ENCODE measurements around the gene RARRES1. TPM values are rescaled to one million over a fixed set of nuclear protein-coding genes. Genes with fewer than 3 reads are reported as not detected.

Gene RARRES1
- total and polyA plus RNA-seq, 2 experiments from 2014 or later: 0.10 to 0.82 TPM

DNA sequence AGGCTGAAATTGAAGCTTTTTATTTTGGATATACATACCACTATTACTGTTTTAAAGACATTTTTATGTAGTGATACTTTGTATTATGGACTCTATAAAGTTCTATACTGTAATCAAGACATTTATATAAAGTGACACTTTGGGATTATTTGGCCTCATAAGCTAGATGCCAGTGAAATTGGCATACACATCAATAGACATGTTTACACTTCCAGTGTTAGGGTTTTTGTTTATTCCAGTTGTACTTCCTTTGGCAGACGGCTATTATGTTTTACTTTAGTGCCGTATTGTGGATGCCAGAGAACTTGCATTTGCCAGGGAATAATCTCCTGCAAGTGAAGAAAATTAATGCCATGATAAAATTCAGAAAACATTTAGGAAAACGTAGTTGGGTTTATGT, 65.8 kb downstream of the RARRES1 start (continued):
- TF ChIP-seq, protein P1, sequence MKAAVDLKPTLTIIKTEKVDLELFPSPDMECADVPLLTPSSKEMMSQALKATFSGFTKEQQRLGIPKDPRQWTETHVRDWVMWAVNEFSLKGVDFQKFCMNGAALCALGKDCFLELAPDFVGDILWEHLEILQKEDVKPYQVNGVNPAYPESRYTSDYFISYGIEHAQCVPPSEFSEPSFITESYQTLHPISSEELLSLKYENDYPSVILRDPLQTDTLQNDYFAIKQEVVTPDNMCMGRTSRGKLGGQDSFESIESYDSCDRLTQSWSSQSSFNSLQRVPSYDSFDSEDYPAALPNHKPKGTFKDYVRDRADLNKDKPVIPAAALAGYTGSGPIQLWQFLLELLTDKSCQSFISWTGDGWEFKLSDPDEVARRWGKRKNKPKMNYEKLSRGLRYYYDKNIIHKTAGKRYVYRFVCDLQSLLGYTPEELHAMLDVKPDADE (IDR thresholded peaks at IDR 0.05): no peak
- TF ChIP-seq STAT1 (IDR thresholded peaks at IDR 0.05; ENCODE audit: unreplicated experiment): no peak
- no peak for TF ChIP-seq EZH2 (IDR thresholded peaks at IDR 0.05; ENCODE audit: low read depth, unreplicated experiment)
- TF ChIP-seq ZNF114 (CRISPR knock-in tag; IDR thresholded peaks at IDR 0.05): no peak

DNA sequence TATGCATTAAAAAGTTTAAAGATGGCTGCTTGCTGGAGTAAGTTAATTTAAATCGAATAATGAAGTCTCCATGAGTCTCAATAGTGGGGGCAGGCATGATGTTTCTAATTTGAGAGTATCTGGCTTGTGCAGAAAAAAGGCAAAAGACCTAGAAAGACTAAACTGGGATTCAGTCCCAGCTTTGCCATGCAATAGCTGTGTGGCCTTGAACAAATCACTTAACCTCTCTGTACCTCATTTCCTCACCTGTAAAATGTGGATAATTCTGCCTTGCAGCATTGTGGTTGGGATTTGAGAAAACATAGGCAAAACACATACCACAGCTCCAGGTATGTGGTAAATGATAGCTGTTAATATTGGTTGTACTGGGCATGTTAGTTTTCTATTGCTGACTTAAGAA, 68.4 kb downstream of the RARRES1 start:
- no peak overlapping the region for H2AFZ ChIP-seq
- DNase-seq (ENCODE audit: low spot score) (no peak), ATAC-seq (no peak)
- no peak overlapping the region for H3K4me3 ChIP-seq
- H3K4me2 ChIP-seq: no peak overlapping the region
- H3K9me2 ChIP-seq (ENCODE audit: insufficient read depth): no peaks in the 10 kb centered on the region
- Mint-ChIP-seq H3K36me3 (ENCODE audit: low read depth) (peaks cover 26% of the 10 kb centered on the region; the same call in 2 of the 3 replicates), H3K27me3 (ENCODE audit: insufficient read depth, low read depth, poor library complexity) (no peaks in the 10 kb centered on the region), H3K4me1 (no peaks in the 10 kb centered on the region), H3K4me3 (no peak overlapping the region), H3K27ac (no peak overlapping the region), H3K9me3 (no peaks in the 10 kb centered on the region)
- H4K20me1 ChIP-seq (replicated peaks; ENCODE audit: insufficient read depth): no peaks in the 10 kb centered on the region
- H3K36me3 ChIP-seq (ENCODE audit: insufficient read depth): peaks cover 30% of the 10 kb centered on the region
- TF ChIP-seq JUNB (IDR thresholded peaks at IDR 0.05; ENCODE audit: unreplicated experiment) (no peak), CREB1 (CRISPR knock-in tag; IDR thresholded peaks at IDR 0.05; ENCODE audit: low read depth) (no peak)
- TF ChIP-seq, protein P2, sequence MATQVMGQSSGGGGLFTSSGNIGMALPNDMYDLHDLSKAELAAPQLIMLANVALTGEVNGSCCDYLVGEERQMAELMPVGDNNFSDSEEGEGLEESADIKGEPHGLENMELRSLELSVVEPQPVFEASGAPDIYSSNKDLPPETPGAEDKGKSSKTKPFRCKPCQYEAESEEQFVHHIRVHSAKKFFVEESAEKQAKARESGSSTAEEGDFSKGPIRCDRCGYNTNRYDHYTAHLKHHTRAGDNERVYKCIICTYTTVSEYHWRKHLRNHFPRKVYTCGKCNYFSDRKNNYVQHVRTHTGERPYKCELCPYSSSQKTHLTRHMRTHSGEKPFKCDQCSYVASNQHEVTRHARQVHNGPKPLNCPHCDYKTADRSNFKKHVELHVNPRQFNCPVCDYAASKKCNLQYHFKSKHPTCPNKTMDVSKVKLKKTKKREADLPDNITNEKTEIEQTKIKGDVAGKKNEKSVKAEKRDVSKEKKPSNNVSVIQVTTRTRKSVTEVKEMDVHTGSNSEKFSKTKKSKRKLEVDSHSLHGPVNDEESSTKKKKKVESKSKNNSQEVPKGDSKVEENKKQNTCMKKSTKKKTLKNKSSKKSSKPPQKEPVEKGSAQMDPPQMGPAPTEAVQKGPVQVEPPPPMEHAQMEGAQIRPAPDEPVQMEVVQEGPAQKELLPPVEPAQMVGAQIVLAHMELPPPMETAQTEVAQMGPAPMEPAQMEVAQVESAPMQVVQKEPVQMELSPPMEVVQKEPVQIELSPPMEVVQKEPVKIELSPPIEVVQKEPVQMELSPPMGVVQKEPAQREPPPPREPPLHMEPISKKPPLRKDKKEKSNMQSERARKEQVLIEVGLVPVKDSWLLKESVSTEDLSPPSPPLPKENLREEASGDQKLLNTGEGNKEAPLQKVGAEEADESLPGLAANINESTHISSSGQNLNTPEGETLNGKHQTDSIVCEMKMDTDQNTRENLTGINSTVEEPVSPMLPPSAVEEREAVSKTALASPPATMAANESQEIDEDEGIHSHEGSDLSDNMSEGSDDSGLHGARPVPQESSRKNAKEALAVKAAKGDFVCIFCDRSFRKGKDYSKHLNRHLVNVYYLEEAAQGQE (IDR thresholded peaks at IDR 0.05; ENCODE audit: unreplicated experiment): no peak
- no peaks in the 10 kb centered on the region for H3K79me2 ChIP-seq (replicated peaks; ENCODE audit: insufficient read depth)
- no peaks in the 10 kb centered on the region for H3K4me1 ChIP-seq (ENCODE audit: insufficient read depth)
- H3F3A ChIP-seq (replicated peaks; ENCODE audit: low read depth): no peaks in the 10 kb centered on the region
- no peak overlapping the region for H3K27ac ChIP-seq (ENCODE audit: low read depth)
- no peaks in the 10 kb centered on the region for H3K27me3 ChIP-seq (ENCODE audit: insufficient read depth)

DNA sequence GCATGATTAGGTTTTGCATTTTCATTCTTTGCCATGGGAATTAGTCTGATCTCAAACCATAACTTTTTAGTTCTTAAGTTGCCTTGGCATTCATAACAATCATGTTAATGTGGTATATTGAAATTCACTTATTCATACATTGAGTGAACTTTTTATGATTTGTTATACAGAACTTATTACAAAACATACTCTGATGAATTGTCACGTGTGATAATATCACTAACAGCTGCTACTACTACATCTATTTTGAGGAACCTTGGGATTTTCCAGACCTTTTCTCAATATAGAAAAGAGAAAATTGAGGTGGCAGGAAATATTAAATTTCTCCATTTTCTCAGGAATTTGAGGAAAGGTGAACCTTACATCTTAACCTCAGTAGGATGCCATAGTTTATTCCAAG, 69.0 kb downstream of the RARRES1 start:
- Mint-ChIP-seq H3K36me3 (ENCODE audit: low read depth) (peaks cover 26% of the 10 kb centered on the region; the same call in 2 of the 3 replicates), H3K4me3 (no peak overlapping the region), H3K4me1 (no peaks in the 10 kb centered on the region), H3K9me3 (no peaks in the 10 kb centered on the region), H3K27me3 (ENCODE audit: insufficient read depth, low read depth, poor library complexity) (no peaks in the 10 kb centered on the region), H3K27ac (no peak overlapping the region)
- Histone ChIP-seq H3K79me2 (replicated peaks; ENCODE audit: insufficient read depth) (no peaks in the 10 kb centered on the region), H3K4me1 (ENCODE audit: insufficient read depth) (no peaks in the 10 kb centered on the region), H3K4me2 (no peak overlapping the region), H3K4me3 (no peak overlapping the region), H3K9me2 (ENCODE audit: insufficient read depth) (no peaks in the 10 kb centered on the region), H3K36me3 (ENCODE audit: insufficient read depth) (peaks cover 36% of the 10 kb centered on the region), H3F3A (replicated peaks; ENCODE audit: low read depth) (no peaks in the 10 kb centered on the region), H4K20me1 (replicated peaks; ENCODE audit: insufficient read depth) (no peaks in the 10 kb centered on the region), H2AFZ (no peak overlapping the region), H3K27ac (ENCODE audit: low read depth) (no peak overlapping the region), H3K27me3 (ENCODE audit: insufficient read depth) (no peaks in the 10 kb centered on the region)
- ATAC-seq: no peak
- TF ChIP-seq EZH2 (IDR thresholded peaks at IDR 0.05; ENCODE audit: low read depth, unreplicated experiment) (no peak), EZH2phosphoT487 (IDR thresholded peaks at IDR 0.05; ENCODE audit: unreplicated experiment) (no peak)
- TF ChIP-seq, protein P3, sequence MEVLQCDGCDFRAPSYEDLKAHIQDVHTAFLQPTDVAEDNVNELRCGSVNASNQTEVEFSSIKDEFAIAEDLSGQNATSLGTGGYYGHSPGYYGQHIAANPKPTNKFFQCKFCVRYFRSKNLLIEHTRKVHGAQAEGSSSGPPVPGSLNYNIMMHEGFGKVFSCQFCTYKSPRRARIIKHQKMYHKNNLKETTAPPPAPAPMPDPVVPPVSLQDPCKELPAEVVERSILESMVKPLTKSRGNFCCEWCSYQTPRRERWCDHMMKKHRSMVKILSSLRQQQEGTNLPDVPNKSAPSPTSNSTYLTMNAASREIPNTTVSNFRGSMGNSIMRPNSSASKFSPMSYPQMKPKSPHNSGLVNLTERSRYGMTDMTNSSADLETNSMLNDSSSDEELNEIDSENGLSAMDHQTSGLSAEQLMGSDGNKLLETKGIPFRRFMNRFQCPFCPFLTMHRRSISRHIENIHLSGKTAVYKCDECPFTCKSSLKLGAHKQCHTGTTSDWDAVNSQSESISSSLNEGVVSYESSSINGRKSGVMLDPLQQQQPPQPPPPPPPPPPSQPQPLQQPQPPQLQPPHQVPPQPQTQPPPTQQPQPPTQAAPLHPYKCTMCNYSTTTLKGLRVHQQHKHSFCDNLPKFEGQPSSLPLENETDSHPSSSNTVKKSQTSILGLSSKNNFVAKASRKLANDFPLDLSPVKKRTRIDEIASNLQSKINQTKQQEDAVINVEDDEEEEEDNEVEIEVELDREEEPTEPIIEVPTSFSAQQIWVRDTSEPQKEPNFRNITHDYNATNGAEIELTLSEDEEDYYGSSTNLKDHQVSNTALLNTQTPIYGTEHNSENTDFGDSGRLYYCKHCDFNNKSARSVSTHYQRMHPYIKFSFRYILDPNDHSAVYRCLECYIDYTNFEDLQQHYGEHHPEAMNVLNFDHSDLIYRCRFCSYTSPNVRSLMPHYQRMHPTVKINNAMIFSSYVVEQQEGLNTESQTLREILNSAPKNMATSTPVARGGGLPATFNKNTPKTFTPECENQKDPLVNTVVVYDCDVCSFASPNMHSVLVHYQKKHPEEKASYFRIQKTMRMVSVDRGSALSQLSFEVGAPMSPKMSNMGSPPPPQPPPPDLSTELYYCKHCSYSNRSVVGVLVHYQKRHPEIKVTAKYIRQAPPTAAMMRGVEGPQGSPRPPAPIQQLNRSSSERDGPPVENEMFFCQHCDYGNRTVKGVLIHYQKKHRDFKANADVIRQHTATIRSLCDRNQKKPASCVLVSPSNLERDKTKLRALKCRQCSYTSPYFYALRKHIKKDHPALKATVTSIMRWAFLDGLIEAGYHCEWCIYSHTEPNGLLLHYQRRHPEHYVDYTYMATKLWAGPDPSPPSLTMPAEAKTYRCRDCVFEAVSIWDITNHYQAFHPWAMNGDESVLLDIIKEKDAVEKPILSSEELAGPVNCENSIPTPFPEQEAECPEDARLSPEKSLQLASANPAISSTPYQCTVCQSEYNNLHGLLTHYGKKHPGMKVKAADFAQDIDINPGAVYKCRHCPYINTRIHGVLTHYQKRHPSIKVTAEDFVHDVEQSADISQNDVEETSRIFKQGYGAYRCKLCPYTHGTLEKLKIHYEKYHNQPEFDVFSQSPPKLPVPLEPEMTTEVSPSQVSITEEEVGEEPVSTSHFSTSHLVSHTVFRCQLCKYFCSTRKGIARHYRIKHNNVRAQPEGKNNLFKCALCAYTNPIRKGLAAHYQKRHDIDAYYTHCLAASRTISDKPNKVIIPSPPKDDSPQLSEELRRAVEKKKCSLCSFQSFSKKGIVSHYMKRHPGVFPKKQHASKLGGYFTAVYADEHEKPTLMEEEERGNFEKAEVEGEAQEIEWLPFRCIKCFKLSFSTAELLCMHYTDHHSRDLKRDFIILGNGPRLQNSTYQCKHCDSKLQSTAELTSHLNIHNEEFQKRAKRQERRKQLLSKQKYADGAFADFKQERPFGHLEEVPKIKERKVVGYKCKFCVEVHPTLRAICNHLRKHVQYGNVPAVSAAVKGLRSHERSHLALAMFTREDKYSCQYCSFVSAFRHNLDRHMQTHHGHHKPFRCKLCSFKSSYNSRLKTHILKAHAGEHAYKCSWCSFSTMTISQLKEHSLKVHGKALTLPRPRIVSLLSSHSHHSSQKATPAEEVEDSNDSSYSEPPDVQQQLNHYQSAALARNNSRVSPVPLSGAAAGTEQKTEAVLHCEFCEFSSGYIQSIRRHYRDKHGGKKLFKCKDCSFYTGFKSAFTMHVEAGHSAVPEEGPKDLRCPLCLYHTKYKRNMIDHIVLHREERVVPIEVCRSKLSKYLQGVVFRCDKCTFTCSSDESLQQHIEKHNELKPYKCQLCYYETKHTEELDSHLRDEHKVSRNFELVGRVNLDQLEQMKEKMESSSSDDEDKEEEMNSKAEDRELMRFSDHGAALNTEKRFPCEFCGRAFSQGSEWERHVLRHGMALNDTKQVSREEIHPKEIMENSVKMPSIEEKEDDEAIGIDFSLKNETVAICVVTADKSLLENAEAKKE (CRISPR knock-in tag; IDR thresholded peaks at IDR 0.05): no peak
- DNase-seq (ENCODE audit: low spot score): no peak

Data from GM23338 (cell line).